ENCODE results near the gene KCNK1.
"Not testable (repeated sequence)": the region's sequence is repeated elsewhere in the genome, so short reads cannot be mapped to it uniquely, and the experiment has no call there.

The KCNK1 gene

DNA sequence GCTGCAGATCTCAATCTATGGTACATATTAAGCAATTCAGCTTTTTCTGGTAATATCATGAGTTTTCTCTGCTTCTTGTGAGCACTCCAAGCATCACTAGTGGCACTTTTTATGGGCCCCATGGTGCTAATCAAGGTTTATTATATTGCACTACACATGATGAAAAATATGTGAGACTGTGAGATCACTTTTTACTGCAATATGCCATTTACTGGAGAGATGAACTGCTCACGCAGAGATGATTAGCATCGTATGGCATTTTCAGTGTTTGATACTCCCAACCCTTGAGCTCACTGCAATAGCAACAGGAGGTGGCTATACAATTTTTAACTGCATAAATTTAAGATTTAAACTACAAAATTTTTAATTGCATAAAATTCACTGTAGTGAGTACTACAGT, 8.7 kb upstream of the KCNK1 start:
- no peak for DNase-seq (ENCODE audit: extremely low read depth, low read depth)
- no peak overlapping the region for H3K4me3 ChIP-seq (replicated peaks; ENCODE audit: low read depth, low read length)
- TF ChIP-seq, protein P1, sequence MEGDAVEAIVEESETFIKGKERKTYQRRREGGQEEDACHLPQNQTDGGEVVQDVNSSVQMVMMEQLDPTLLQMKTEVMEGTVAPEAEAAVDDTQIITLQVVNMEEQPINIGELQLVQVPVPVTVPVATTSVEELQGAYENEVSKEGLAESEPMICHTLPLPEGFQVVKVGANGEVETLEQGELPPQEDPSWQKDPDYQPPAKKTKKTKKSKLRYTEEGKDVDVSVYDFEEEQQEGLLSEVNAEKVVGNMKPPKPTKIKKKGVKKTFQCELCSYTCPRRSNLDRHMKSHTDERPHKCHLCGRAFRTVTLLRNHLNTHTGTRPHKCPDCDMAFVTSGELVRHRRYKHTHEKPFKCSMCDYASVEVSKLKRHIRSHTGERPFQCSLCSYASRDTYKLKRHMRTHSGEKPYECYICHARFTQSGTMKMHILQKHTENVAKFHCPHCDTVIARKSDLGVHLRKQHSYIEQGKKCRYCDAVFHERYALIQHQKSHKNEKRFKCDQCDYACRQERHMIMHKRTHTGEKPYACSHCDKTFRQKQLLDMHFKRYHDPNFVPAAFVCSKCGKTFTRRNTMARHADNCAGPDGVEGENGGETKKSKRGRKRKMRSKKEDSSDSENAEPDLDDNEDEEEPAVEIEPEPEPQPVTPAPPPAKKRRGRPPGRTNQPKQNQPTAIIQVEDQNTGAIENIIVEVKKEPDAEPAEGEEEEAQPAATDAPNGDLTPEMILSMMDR (IDR thresholded peaks at IDR 0.05; ENCODE audit: low read depth, low read length, missing control alignments) = no peak

DNA sequence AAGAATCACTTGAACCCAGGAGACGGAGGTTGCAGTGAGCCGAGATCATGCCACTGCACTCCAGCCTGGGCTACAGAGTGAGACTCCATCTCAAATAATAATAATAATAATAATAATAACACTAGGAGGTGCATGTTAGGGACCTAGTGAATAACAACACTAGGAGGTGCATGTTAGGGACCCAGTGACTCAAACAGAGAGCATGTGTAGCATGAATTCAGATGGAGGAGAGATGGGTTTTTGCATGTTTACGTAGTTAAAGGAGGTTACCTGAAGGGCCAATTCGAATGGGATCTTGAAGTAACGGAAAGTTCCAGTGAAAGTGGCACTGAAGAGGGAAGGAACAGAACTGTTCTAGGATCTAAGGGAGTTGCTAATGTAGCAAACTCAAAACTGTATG, 7.1 kb upstream of the KCNK1 start:
- H3K4me3 ChIP-seq (replicated peaks; ENCODE audit: low read depth, low read length) = no peak overlapping the region
- TF ChIP-seq, protein P1 (IDR thresholded peaks at IDR 0.05; ENCODE audit: low read depth, low read length, missing control alignments) = no peak
- DNase-seq (ENCODE audit: extremely low read depth, low read depth) = no peak

DNA sequence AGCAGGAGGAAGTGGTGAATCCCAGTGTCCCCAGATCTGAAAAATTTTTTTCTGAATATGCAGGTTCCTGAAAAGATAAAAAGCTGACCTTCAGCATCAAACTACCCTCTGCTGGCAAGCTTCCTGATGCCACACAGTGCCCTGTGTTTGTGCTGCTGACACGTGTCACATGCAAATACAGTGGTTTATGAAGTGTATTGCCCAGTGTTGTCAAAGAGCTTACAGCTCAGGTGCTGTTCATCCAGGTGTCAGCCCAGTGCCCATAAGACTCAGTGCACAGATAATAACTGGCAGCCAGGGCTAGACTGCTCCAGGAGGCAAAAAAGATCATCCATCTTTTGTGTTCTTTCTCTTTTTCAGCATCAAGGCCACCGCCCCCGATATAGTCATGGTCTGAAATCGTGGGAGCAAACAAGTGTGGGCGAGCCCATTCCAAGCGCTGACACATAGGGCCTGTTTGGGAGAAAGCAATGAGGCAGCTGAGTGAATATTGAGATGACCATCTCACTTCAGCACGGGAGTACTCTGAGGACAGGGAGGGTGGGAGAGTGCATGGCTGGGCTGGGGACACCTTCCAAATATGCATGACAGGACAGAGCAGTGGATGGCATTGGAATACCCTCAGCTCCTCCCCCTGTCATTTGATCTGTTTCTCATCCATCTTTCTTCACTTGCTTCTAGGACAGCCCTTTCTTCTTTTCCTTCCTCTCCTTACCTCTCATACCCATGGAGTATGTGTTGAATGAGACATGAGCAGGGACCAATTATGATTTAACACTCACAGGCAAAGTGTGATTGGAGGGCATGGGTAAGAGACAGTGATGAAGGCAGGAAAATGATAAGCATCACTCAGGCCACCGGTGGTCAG, 6.4 kb upstream of the KCNK1 start:
- H3K4me3 ChIP-seq (replicated peaks; ENCODE audit: low read depth, low read length) = no peak overlapping the region
- TF ChIP-seq, protein P1 (IDR thresholded peaks at IDR 0.05; ENCODE audit: low read depth, low read length, missing control alignments) = no peak
- no peak for DNase-seq (ENCODE audit: extremely low read depth, low read depth)

DNA sequence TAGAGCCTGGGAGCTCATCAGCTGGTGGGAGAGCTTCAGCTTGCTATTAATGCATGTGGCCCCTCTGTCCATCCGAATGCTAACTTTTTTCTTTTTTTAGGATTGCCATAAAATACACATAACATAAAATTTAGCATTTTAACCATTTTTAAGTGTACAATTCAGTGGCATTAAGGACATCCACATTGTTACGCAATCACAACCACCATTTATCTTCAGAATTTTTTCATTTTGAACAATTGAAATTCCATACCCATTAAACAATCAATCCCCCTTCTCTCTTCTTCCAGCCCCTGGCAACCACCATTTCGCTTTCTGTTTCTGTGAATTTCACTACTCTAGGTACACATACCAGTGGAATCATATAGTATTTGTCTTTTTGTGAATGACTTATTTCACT, 4.9 kb upstream of the KCNK1 start:
- H3K4me3 ChIP-seq (replicated peaks; ENCODE audit: low read depth, low read length) = no peak overlapping the region
- DNase-seq (ENCODE audit: extremely low read depth, low read depth) = no peak
- TF ChIP-seq, protein P1 (IDR thresholded peaks at IDR 0.05; ENCODE audit: low read depth, low read length, missing control alignments) = no peak

DNA sequence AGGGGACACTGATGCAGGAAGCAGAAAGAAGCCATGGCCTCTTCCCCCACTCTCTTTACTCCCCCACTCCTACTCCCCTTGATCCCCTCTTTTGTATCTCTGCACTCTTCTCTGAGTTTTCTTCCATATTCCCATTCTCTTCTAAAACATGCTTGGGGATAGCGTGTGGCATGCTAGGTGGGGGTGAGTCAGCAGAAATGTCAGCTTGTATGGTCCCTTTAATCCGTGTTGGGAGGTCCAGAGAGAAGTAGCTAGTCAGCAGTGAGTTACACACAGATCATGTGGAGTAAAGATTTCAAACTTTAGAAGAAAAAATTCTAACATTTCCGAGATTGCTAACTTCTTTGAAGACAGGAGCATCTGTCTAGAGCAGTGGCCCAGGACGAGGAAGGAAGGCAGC, 4.0 kb upstream of the KCNK1 start:
- no peak overlapping the region for H3K4me3 ChIP-seq (replicated peaks; ENCODE audit: low read depth, low read length)
- TF ChIP-seq, protein P1 (IDR thresholded peaks at IDR 0.05; ENCODE audit: low read depth, low read length, missing control alignments) = no peak
- DNase-seq (ENCODE audit: extremely low read depth, low read depth) = no peak

DNA sequence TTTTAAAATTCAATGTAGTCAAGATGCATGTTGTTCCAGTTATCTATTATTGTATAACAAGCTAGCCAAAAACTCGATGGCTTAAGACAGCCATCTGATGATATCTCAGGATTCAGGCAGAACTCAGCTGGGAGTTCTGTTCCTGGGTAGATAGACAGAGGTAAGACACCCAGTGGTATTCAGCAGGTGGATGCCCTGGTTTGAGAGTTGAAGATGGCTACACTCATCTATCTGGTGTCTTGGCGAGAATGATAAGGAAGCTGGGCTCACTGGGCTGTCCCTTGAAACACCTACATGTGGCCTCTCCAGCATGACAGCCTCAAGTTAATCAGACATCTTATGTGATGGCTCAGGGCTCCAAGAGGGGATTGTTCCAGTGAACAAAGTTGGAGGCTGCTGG, 3.3 kb upstream of the KCNK1 start:
- DNase-seq (ENCODE audit: extremely low read depth, low read depth) = no peak
- TF ChIP-seq, protein P1 (IDR thresholded peaks at IDR 0.05; ENCODE audit: low read depth, low read length, missing control alignments) = no peak
- H3K4me3 ChIP-seq (replicated peaks; ENCODE audit: low read depth, low read length) = no peak overlapping the region

DNA sequence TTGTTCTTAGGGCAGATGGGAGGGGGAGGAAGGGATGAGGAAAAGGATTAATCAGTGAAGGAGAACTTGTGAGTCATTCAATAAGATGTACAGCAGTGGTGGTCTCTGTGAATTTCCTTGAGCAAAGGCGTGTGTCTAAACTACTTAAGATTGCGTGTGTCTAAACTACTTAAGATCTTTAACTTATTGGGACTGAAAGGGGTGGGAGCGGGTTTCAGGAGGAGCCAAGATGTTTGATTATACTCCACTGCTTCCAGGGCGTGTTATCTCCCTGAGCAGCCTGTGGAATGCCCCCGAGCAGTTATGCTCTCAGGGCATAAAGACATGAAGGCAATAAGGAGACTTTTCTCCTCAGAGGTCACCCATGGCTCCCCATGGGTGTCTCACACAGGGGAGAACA, 2.5 kb upstream of the KCNK1 start:
- DNase-seq (ENCODE audit: extremely low read depth, low read depth); H3K4me3 ChIP-seq (replicated peaks; ENCODE audit: low read depth, low read length): not testable (repeated sequence)
